Measurements from ENCODE around the gene F13A1.

Gene F13A1

GRCh38 chr6:6123803-6124202 is 196.7 kb downstream of the F13A1 start:
- Histone ChIP-seq H3F3A (ENCODE audit: insufficient read depth) (no peaks in the 10 kb centered on the region), H3K4me2 (ENCODE audit: low read depth, low read length, poor library complexity, severe bottlenecking) (no peak overlapping the region), H4K20me1 (ENCODE audit: low read depth, low read length) (no peaks in the 10 kb centered on the region), H3K27me3 (ENCODE audit: low read length) (no peaks in the 10 kb centered on the region), H3K9ac (ENCODE audit: low read length) (no peak overlapping the region), H3K36me3 (ENCODE audit: low read length) (no peaks in the 10 kb centered on the region), H3K79me2 (ENCODE audit: insufficient read depth, low read length) (no peaks in the 10 kb centered on the region), H3K4me3 (ENCODE audit: insufficient read depth, low read length, poor library complexity, severe bottlenecking) (no peak overlapping the region), H2AFZ (ENCODE audit: low read depth, low read length, severe bottlenecking) (no peak overlapping the region), H3K9me2 (replicated peaks; ENCODE audit: insufficient read depth, low read length) (no peaks in the 10 kb centered on the region), H3K27ac (ENCODE audit: low read depth, low read length) (no peak overlapping the region), H3K9me3 (ENCODE audit: insufficient read depth, low read length) (no peaks in the 10 kb centered on the region)
- no peak for TF ChIP-seq CTCF (IDR thresholded peaks at IDR 0.05; ENCODE audit: insufficient read depth, low read length, poor library complexity, severe bottlenecking)
- no peak for TF ChIP-seq EZH2phosphoT487 (conservative IDR thresholded peaks at IDR 0.05; ENCODE audit: low read length)

GRCh38 chr6:6121943-6122342 is 198.5 kb downstream of the F13A1 start:
- TF ChIP-seq CTCF (IDR thresholded peaks at IDR 0.05; ENCODE audit: insufficient read depth, low read length, poor library complexity, severe bottlenecking) (no peak), EZH2phosphoT487 (conservative IDR thresholded peaks at IDR 0.05; ENCODE audit: low read length) (no peak)

GRCh38 chr6:6105472-6106036 is 214.9 kb downstream of the F13A1 start:
- Histone ChIP-seq H3K9me2 (replicated peaks; ENCODE audit: insufficient read depth, low read length) (no peaks in the 10 kb centered on the region), H4K20me1 (ENCODE audit: low read depth, low read length) (no peaks in the 10 kb centered on the region), H3K9me3 (ENCODE audit: insufficient read depth, low read length) (no peaks in the 10 kb centered on the region), H3K27me3 (ENCODE audit: low read length) (peaks cover 3% of the 10 kb centered on the region; the same call in 1 of the 2 replicates), H3K9ac (ENCODE audit: low read length) (no peak overlapping the region), H3K4me2 (ENCODE audit: low read depth, low read length, poor library complexity, severe bottlenecking) (no peak overlapping the region), H3K79me2 (ENCODE audit: insufficient read depth, low read length) (no peaks in the 10 kb centered on the region), H2AFZ (ENCODE audit: low read depth, low read length, severe bottlenecking) (no peak overlapping the region), H3K4me3 (ENCODE audit: insufficient read depth, low read length, poor library complexity, severe bottlenecking) (no peak overlapping the region), H3K27ac (ENCODE audit: low read depth, low read length) (no peak overlapping the region), H3F3A (ENCODE audit: insufficient read depth) (no peaks in the 10 kb centered on the region), H3K36me3 (ENCODE audit: low read length) (no peaks in the 10 kb centered on the region)
- no peak for TF ChIP-seq CTCF (IDR thresholded peaks at IDR 0.05; ENCODE audit: insufficient read depth, low read length, poor library complexity, severe bottlenecking)
- TF ChIP-seq EZH2phosphoT487 (conservative IDR thresholded peaks at IDR 0.05; ENCODE audit: low read length): no peak

More at GRCh38 chr6:6121943-6122342, 198.5 kb downstream of the F13A1 start:
- Histone ChIP-seq H3K9me2 (replicated peaks; ENCODE audit: insufficient read depth, low read length) (no peaks in the 10 kb centered on the region), H3K4me2 (ENCODE audit: low read depth, low read length, poor library complexity, severe bottlenecking) (no peak overlapping the region), H3K79me2 (ENCODE audit: insufficient read depth, low read length) (no peaks in the 10 kb centered on the region), H3K9ac (ENCODE audit: low read length) (no peak overlapping the region), H3K27me3 (ENCODE audit: low read length) (no peaks in the 10 kb centered on the region), H2AFZ (ENCODE audit: low read depth, low read length, severe bottlenecking) (no peak overlapping the region), H4K20me1 (ENCODE audit: low read depth, low read length) (no peaks in the 10 kb centered on the region), H3K9me3 (ENCODE audit: insufficient read depth, low read length) (no peaks in the 10 kb centered on the region), H3K27ac (ENCODE audit: low read depth, low read length) (no peak overlapping the region), H3F3A (ENCODE audit: insufficient read depth) (no peaks in the 10 kb centered on the region), H3K4me3 (ENCODE audit: insufficient read depth, low read length, poor library complexity, severe bottlenecking) (no peak overlapping the region), H3K36me3 (ENCODE audit: low read length) (no peaks in the 10 kb centered on the region)
